Activated CD8-positive, alpha-beta memory T cell treated with anti-CD3 and anti-CD28 coated beads, Interleukin-2, amount 50 U/mL, for 4 hours (primary cell): Measurements from ENCODE around the gene RPTOR.

ENCODE experiments used
- DNase-seq: peaks from one replicate; pipeline ENCODE4 v3.0.0-alpha.2; 2020

The RPTOR gene

DNA sequence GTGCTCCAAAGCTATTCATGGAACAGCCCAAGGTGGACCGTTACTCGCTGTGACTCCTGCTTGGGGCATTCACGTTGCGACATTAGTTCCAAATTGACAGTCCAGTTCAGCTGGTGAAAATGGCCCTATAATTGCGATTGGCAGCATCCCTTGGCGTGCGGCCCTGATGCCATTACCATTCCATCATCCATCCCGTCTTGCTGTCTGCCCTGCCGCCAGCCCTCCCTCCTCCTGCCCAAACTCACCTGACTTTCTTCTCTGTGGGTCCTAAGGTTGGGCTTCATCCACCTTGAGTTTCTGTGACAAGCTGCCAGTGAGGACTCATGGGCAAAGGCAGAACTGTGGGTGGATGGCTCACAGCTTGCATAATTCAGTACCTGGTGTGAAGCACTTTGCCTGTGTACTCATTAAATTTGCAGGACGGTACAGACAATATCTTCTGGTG is 104.6 kb downstream of the RPTOR start:
- DNase-seq = no peak

GRCh38 chr17:80649672-80650330 is 105.2 kb downstream of the RPTOR start:
- DNase-seq = peak; percentile 72

GRCh38 chr17:80650331-80650672 is 105.7 kb downstream of the RPTOR start:
- no peak for DNase-seq

- DNase-seq = no peak
Observed at GRCh38 chr17:80650751-80651518, 106.3 kb downstream of the RPTOR start.

DNA sequence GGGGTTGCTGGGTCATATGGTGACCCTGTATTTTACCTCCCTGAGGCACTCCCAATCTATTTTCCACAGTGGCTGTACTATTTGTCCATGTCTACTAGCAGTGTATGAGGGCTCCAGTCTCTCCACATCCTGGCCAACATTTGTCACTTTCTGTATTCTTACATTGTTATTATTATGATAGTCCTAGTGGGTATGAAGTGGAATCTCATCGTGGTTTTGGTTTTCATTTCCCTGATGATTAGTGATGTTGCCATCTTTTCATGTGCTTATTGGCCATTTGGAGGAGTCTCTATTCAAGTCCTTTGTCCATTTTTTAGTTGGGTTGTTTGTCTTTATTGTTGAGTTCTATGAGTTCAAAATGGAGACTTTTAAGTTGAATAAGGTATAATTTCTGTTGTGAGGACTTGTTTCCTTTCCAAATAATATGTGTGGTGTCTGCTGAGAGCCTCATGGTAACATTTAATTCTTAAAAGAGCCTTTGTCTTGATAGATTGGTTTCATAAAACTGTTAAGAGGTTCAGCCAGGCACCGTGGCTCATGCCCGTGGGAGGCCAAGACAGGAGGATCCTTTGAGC is 108.2 kb downstream of the RPTOR start:
- no peak for DNase-seq

DNA sequence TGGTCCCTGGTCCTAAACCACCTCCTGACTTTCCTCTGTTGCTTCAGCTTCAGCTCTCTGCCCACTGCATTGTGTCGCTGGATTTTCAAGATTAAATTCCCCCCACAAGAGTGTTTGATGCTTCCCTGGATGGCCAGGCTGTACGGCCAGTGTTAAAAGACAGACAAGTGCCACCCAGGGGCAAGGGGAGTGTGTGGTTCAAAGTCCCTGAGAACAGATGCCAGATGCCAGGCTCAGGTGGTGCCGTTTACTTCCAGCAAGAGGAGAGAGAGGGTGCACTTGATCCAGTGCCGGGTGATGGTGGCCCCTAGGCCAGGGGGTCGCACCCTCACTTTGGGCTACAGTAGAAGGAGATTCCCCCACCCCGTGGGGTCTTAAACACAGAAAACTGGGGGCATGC is 109.2 kb downstream of the RPTOR start:
- DNase-seq = no peak

GRCh38 chr17:80655608-80656007 is 111.0 kb downstream of the RPTOR start:
- DNase-seq = no peak

DNA sequence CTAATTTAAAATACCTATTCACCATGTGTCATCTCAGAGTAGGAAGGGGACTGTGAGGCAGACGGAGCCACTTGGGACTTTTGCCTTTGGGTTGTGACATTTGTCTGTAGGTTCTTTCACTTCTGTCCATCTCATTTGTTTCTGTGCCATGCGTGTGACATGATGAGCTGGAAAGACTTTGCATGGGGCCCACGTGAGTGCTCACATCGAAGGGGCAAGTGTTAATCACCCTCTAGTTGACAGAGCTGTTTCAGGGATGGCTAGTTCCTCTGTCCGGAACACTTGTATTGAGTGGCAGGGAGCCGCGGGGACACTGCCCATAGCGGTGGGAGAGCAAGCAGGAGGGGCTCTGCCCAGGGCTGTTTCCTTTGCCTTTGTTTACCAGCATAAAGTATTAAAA is 112.0 kb downstream of the RPTOR start:
- DNase-seq = no peak

DNA sequence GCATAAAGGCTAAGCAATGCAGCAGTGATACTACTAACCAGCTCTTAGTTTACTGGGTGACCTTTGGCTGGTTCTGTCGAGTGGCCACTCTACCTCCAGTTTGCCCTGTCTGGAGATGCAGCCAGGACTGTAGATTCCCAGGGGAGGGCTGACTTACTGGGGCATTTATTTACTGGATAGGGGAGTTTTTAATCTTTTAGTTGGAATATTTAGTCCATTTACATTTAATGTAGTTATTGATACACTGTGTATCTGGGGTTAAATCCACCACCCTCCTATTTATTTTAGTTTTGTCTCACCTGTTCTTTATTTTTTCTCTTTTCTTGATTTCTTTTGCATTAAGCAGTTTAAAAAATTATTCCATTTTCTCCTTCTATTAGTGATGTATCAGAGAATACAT is 112.9 kb downstream of the RPTOR start:
- DNase-seq = no peak

- DNase-seq = no peak
Observed at GRCh38 chr17:80658821-80659220, 114.2 kb downstream of the RPTOR start.

GRCh38 chr17:80659651-80660050 is 115.0 kb downstream of the RPTOR start:
- no peak for DNase-seq

DNA sequence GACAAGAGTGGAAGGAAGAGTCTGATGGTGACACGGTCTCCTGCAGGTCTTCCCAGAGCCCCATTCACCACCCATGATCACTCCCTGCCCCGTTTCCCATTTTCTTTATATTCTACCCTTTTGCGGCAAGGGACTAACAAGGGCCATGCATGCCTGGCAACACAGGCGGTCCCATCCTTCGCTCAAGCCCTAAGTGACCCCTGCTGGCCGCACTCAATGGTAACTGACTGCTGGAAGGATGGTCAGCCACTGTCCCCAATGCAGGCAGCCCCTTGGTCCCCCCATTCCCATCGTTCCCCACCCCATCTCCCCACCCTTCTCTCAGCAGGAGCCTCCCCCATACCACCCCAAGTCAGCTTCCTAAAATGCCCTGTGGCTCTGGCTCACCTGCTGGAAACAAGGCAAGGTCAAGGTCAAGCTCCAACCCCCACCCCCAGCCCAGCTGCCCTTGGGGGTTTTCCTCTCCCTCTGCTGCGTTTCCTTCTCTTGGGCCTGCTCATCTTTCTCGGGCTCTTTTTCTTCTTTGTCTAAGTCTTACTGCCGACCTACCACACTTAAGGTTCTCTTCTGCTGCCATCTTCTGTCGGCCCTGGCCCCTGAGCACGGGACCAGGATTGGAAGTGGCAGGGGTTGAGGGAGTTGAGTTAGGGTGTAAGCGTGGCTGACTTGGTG is 116.0 kb downstream of the RPTOR start:
- DNase-seq = no peak

DNA sequence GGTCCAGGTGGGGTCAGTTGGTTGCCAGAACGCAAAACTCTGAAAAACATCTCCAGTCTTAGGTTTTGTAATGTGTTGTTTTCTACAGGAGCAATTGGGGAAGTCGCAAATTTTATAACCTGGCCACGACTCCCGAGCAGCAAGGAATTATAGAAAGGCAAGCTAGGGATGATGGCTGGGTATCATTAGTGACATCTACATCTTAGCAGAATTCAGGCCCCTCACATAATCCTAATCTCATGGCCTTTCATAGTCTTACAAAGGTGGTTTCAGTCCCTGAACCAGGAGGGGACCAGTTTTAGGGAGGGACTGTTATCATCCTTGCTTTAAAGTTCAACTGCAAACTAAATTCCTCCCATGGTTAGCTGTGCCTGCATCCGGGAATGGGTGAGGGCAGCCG is 117.9 kb downstream of the RPTOR start:
- no peak for DNase-seq

GRCh38 chr17:80663781-80664206 is 119.2 kb downstream of the RPTOR start:
- no peak for DNase-seq

DNA sequence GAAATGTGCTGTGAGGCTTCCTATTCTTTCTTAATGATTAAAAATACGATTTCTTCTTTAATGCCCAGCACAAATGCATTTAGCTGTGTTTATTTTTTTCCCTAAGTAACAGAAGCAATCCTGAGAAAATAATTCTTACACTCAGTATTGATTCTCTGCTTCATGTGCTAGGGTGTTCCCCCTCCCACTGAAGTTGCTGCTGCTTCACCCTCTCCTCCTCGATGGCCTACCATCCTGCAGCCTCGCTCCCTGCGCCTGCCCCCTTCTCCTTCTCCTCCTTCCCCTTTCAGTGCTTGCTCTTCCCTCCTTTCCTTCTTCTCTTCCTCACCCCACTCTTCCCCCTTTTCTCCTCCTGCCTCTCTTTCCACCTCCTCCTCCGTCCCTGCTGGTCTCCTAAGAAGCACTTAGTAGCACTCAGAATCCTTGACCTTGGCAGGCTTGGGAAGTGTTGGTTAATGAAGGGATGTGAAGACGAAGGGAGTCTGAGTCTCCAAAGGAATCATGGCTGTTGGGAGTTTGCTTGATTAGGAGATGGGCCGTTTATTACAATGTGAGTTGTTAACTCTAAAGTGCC is 119.7 kb downstream of the RPTOR start:
- DNase-seq = no peak

DNA sequence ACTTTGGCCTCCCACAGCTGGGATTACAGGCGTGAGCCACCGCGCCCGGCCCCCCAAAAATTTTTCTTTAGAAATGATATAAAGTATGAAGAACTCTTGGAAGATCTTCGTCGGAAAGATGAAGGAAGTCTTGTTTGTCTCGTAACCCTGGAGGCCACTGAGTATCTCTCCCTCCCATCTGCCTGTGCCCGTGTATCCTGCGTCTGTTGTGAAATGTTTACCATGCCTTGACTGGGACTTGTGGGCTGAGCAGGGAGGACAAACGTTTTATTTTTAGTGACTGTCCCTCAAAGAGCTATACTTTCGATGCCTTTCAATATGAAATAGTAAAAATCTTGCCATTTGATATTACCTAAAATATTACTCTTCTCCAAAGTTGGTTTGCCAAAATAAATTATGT is 121.2 kb downstream of the RPTOR start:
- no peak for DNase-seq

- no peak for DNase-seq
Observed at GRCh38 chr17:80666867-80667266, 122.2 kb downstream of the RPTOR start.

- no peak for DNase-seq
Observed at GRCh38 chr17:80667462-80668277, 123.0 kb downstream of the RPTOR start.

DNA sequence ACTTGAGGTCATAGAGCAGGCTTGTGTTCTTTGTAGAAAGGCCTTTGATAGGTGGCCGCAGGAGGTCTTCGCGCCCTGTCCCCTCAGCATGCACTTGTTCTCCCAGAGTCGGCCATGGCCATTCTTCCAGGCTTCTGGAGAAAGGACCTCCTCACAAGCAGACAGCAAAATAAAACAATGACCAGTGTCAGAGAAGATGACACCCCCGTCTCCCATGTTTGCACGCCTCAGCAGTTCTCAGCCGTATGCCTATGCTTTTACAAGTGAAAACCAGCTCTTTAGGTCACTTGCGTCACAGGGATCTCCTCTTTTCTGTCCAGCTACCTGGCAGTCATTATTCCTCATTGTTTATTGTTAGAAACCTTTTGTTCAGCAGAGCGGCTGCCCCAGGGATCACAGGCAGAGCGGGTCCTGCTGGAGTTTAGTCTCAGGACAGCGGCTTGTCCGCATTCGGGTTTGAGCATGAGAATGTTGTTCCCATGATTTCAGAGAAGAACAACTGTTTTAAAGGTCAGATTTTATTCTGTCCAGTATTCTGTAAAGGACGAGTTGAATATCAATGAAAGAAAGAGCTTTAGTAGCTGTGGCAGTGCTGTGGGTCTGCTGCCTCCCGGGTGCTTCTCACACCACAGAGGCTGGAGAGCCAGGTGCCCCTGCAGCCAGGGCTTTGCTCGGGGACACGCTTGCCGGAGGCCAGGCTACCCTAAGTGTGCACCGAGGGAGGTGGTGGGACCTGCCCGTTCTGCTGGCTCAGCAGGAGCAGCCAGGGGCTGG is 123.9 kb downstream of the RPTOR start:
- no peak for DNase-seq

DNA sequence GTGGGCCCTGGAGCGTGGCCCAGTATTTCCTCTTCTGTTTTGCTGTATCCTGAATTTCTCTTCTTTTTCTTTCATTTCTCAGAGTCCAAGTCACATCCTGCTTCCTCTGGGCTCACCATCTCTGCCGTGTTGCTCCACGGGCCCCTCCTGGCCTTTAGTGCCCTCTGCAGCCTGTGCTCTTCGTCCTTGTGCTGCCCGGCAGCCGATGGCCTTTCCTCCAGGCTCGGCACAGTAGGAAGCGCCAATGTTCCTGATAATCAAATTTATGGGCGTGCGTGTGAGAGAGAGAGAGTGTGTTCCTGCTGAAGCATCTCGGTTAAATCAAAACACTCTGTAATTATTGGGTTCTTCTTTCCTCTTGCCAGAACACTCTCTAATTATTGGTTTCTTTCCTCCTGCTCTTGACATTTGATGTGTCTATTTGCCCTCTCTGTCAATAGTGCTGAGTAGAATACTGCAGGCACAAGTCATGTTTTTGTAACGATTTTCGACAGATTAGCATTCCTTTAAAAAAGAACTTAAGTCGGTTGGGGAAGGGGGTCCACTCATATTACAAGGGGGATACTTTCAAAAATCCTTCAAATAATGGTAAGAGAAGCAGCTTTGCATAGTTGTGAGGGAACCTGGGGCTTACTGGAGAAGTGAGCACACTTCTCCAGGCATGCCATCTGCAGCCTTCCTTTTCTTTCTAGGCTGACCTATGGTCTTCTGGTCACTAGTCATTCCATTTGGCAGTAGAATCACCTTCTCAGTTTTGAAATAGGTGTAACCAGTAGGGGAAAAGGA is 126.6 kb downstream of the RPTOR start:
- DNase-seq = no peak

GRCh38 chr17:80671825-80672110 is 127.1 kb downstream of the RPTOR start:
- no peak for DNase-seq
